ENCODE measurements around the gene CDS1. TPM values are rescaled to one million over a fixed set of nuclear protein-coding genes. Genes with fewer than 3 reads are reported as not detected.

Gene CDS1
- total and polyA plus RNA-seq, 12 donors = 0.28 to 1.2 (median 0.52) TPM

- WGBS, 2 donors = 94 to 96% methylated on average over 2 of the region's 2 CpGs
- no peaks in the 10 kb centered on the region for H3K9me3 ChIP-seq
Observed at GRCh38 chr4:84697159-84697558, 114.2 kb downstream of the CDS1 start.

GRCh38 chr4:84697615-84698201, 114.8 kb downstream of the CDS1 start:
- H3K4me3 ChIP-seq = no peak overlapping the region
- H3K36me3 ChIP-seq = peaks cover 0 to 100% (median 52%) of the 10 kb centered on the region in 9 donors
- TF ChIP-seq CTCF (IDR thresholded peaks at IDR 0.05) = no peak
- ATAC-seq (no peak), DNase-seq (no peak)
- WGBS, 2 donors = 90 to 91% methylated on average over 4 of the region's 4 CpGs
- no peaks in the 10 kb centered on the region for H3K9me3 ChIP-seq
- peaks cover 0 to 8% (median 0%) of the 10 kb centered on the region in 9 donors for H3K4me1 ChIP-seq
- no peak overlapping the region for H3K27ac ChIP-seq
- no peaks in the 10 kb centered on the region for H3K27me3 ChIP-seq
- intact Hi-C loops (cut with DNase I) = no loop called here

More at GRCh38 chr4:84697159-84697558, 114.2 kb downstream of the CDS1 start:
- Histone ChIP-seq H3K4me3 (no peak overlapping the region), H3K4me1 (peaks cover 0 to 9% (median 0%) of the 10 kb centered on the region in 9 donors), H3K36me3 (peaks cover 0 to 100% (median 52%) of the 10 kb centered on the region in 9 donors), H3K27ac (no peak overlapping the region), H3K27me3 (no peaks in the 10 kb centered on the region)
- no peak for ATAC-seq
- no peak for TF ChIP-seq CTCF (IDR thresholded peaks at IDR 0.05)
- intact Hi-C loops (cut with DNase I) = no loop called here
- DNase-seq = no peak

DNA sequence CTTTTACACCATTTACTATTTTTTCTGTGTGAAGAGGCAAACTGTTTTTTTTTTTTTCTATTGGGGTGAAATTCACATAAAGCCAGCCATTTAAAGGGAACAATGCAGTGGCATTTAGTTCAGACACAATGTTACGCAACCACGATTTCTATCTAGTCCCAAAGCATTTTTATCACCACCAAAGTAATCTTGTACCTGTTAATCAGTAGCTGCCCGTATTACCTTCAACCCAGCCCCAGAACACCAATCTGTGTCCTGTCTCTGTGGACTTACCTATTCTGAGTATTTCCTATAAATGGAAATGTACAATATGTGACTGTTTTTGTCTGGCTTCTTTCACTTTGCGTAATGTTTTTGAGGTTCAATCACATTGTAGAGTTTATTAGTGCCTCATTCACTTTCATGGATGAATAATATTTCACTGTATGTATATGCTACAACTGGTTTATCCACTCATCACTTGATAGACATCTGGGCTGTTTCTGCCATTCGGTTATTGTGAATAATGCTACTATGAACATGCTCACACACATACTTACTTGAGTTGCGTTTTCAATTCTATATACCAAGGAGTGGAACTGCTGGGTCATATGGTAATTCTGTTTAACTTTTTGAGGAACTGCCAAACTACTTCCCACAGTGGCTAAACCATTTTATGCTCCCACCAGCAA, 116.2 kb downstream of the CDS1 start:
- no peak overlapping the region for H3K27ac ChIP-seq
- no peak for DNase-seq
- no peak for TF ChIP-seq CTCF (IDR thresholded peaks at IDR 0.05)
- no peak for ATAC-seq
- H3K36me3 ChIP-seq = peaks cover 0 to 100% (median 61%) of the 10 kb centered on the region in 9 donors
- no peaks in the 10 kb centered on the region for H3K9me3 ChIP-seq
- no peak overlapping the region for H3K4me3 ChIP-seq
- WGBS, 2 donors = 93 to 95% methylated on average over 6 of the region's 6 CpGs
- intact Hi-C loops (cut with DNase I) = no loop called here
- peaks cover 0 to 8% (median 0%) of the 10 kb centered on the region in 9 donors for H3K4me1 ChIP-seq
- no peaks in the 10 kb centered on the region for H3K27me3 ChIP-seq

Other genes starting within 250 kb of the CDS1 start
- not detected for gene NKX6-1, start 83.8 kb upstream of the CDS1 start, total RNA-seq
- gene NKX6-1, start 83.8 kb upstream of the CDS1 start, polyA plus RNA-seq = not detected

Data from heart right ventricle (tissue), 16 donors.